Neural cell (in vitro differentiated cells): ENCODE data around the gene USP11. TPM values are rescaled to one million over a fixed set of nuclear protein-coding genes. Genes with fewer than 3 reads are reported as not detected.

Experiments
- H2AFZ ChIP-seq: fragments of 200-600, 300-800 bp; sonication (generic), shearing (Covaris generic); 2 replicates; pipeline ENCODE4 v1.6.0; 2014; ENCODE audit warnings: low read depth, mild to moderate bottlenecking, antibody characterized with exemption, low read length, moderate library complexity
- H3F3A ChIP-seq: fragments of 200-600 bp; shearing (Covaris generic); 2 replicates; pipeline ENCODE4 v1.6.1; 2016; ENCODE audit warnings: mild to moderate bottlenecking, moderate library complexity, mixed read lengths, antibody characterized with exemption, low read length; ENCODE audit not compliant: insufficient read depth, poor library complexity, severe bottlenecking
- H3K27ac ChIP-seq: fragments of 200-600, 300-800 bp; sonication (generic), shearing (Covaris generic); 2 replicates; pipeline ENCODE4 v1.5.1; 2014; ENCODE audit warnings: mild to moderate bottlenecking, low read length, moderate library complexity
- H3K27me3 ChIP-seq: fragments of 300-800, 200-600 bp; sonication (generic), shearing (Covaris generic); 2 replicates; pipeline ENCODE4 v1.6.0; 2014; ENCODE audit warnings: mild to moderate bottlenecking, low read depth, low read length, moderate library complexity; ENCODE audit not compliant: insufficient read depth
- H3K36me3 ChIP-seq: fragments of 300-800, 200-600 bp; sonication (generic), shearing (Covaris generic); 2 replicates; pipeline ENCODE4 v1.5.1; 2014; ENCODE audit warnings: mild to moderate bottlenecking, antibody characterized with exemption, low read length, moderate library complexity; ENCODE audit not compliant: insufficient read depth
- H3K4me2 ChIP-seq: fragments of 300-800, 200-600 bp; sonication (generic), shearing (Covaris generic); 2 replicates; pipeline ENCODE4 v1.6.0; 2014; ENCODE audit warnings: mild to moderate bottlenecking, low read length
- H3K4me3 ChIP-seq: fragments of 300-800, 200-600 bp; sonication (generic), shearing (Covaris generic); 2 replicates; pipeline ENCODE4 v1.5.1; 2014; ENCODE audit warnings: mild to moderate bottlenecking, low read length, moderate library complexity
- H3K79me2 ChIP-seq: fragments of 200-600 bp; shearing (Covaris generic); replicated peaks from 2 replicates; pipeline ENCODE4 v1.6.0; 2014; ENCODE audit warnings: mild to moderate bottlenecking, low read length, moderate library complexity; ENCODE audit not compliant: insufficient read depth
- H3K9ac ChIP-seq: fragments of 300-800, 200-600 bp; sonication (generic), shearing (Covaris generic); 2 replicates; pipeline ENCODE4 v1.6.1; 2016; ENCODE audit warnings: mild to moderate bottlenecking, low read length, mixed read lengths
- H3K9me2 ChIP-seq: fragments of 200-600 bp; shearing (Covaris generic); 2 replicates; pipeline ENCODE4 v1.6.1; 2016; ENCODE audit warnings: mild to moderate bottlenecking, low read length, mixed read lengths; ENCODE audit not compliant: insufficient read depth
- H3K9me3 ChIP-seq: fragments of 200-600, 300-800 bp; sonication (generic), shearing (Covaris generic); 2 replicates; pipeline ENCODE4 v1.6.1; 2016; ENCODE audit warnings: mild to moderate bottlenecking, mixed run types, low read length, moderate library complexity, mixed read lengths
- H4K20me1 ChIP-seq: fragments of 200-600 bp; shearing (Covaris generic); 2 replicates; pipeline ENCODE4 v1.6.1; 2016; ENCODE audit warnings: mild to moderate bottlenecking, mixed run types; ENCODE audit not compliant: insufficient read depth
- CTCF ChIP-seq: fragments of 450-650 bp; IDR thresholded peaks from 2 replicates; pipeline ENCODE4 v1.5.1; 2014; ENCODE audit warnings: antibody characterized with exemption, mild to moderate bottlenecking, moderate library complexity; ENCODE audit not compliant: poor library complexity, severe bottlenecking
- EP300 ChIP-seq: fragments of 450-650 bp; conservative IDR thresholded peaks from 2 replicates; pipeline ENCODE4 v1.6.1; 2014; ENCODE audit warnings: antibody characterized with exemption, mild to moderate bottlenecking, moderate library complexity; ENCODE audit not compliant: poor library complexity, severe bottlenecking
- EZH2 ChIP-seq: fragments of 200-600, 300-800 bp; shearing (Covaris generic), sonication (generic); IDR thresholded peaks from 2 replicates; pipeline ENCODE4 v1.6.1; 2014; ENCODE audit warnings: antibody characterized with exemption, low read length, borderline replicate concordance, mild to moderate bottlenecking; ENCODE audit not compliant: insufficient read depth, poor library complexity, severe bottlenecking
- MXI1 ChIP-seq: fragments of 450-650 bp; conservative IDR thresholded peaks from 2 replicates; pipeline ENCODE4 v1.6.1; 2014; ENCODE audit warnings: antibody characterized with exemption, mild to moderate bottlenecking; ENCODE audit not compliant: poor library complexity, severe bottlenecking
- POLR2AphosphoS5 ChIP-seq: IDR thresholded peaks from 2 replicates; pipeline ENCODE4 v1.6.1; 2012
- RAD21 ChIP-seq: fragments of 450-650 bp; conservative IDR thresholded peaks from 2 replicates; pipeline ENCODE4 v1.6.1; 2014; ENCODE audit warnings: antibody characterized with exemption, mild to moderate bottlenecking, moderate library complexity
- REST ChIP-seq: IDR thresholded peaks from 2 replicates; pipeline ENCODE4 v1.6.1; 2012; ENCODE audit warnings: borderline replicate concordance
- SMC3 ChIP-seq: fragments of 450-650 bp; conservative IDR thresholded peaks from 2 replicates; pipeline ENCODE4 v1.6.1; 2014; ENCODE audit warnings: antibody characterized with exemption, mild to moderate bottlenecking, moderate library complexity; ENCODE audit not compliant: poor library complexity
- TAF1 ChIP-seq: IDR thresholded peaks from 2 replicates; pipeline ENCODE4 v1.6.1; 2012; ENCODE audit warnings: low read depth
- polyA plus RNA-seq: library from polyadenylated mRNA; depleted of rRNA; stranded (reverse); fragments of >200 nt; gene quantifications from 2 replicates; pipeline ENCODE4 v1.2.3, GENCODE V29; 2014

Gene USP11
- polyA plus RNA-seq, 1 donor from 2014 or later = 184 TPM

- Histone ChIP-seq H3K9ac (no peak overlapping the region), H2AFZ (no peak overlapping the region), H4K20me1 (no peaks in the 10 kb centered on the region), H3K27me3 (no peaks in the 10 kb centered on the region), H3F3A (no peaks in the 10 kb centered on the region), H3K79me2 (peaks cover 35% of the 10 kb centered on the region), H3K27ac (no peak overlapping the region), H3K4me3 (no peak overlapping the region), H3K4me2 (no peak overlapping the region), H3K9me2 (no peaks in the 10 kb centered on the region), H3K9me3 (no peaks in the 10 kb centered on the region), H3K36me3 (no peaks in the 10 kb centered on the region)
- no peak for TF ChIP-seq EP300
- no peak for TF ChIP-seq REST
- no peak for TF ChIP-seq SMC3
- no peak for TF ChIP-seq MXI1
- no peak for TF ChIP-seq POLR2AphosphoS5
- no peak for TF ChIP-seq EZH2
- no peak for TF ChIP-seq RAD21
- no peak for TF ChIP-seq CTCF
- no peak for TF ChIP-seq TAF1
Measured at GRCh38 chrX:47240619-47241018, 7.8 kb downstream of the USP11 start.

- Histone ChIP-seq H3K9ac (no peak overlapping the region), H3K27ac (no peak overlapping the region), H3K79me2 (peaks cover 27% of the 10 kb centered on the region), H3K27me3 (no peaks in the 10 kb centered on the region), H3K4me2 (no peak overlapping the region), H2AFZ (no peak overlapping the region), H3K9me2 (no peaks in the 10 kb centered on the region), H3F3A (no peaks in the 10 kb centered on the region), H3K9me3 (no peaks in the 10 kb centered on the region), H4K20me1 (no peaks in the 10 kb centered on the region), H3K36me3 (no peaks in the 10 kb centered on the region), H3K4me3 (no peak overlapping the region)
- no peak for TF ChIP-seq EP300
- no peak for TF ChIP-seq REST
- no peak for TF ChIP-seq MXI1
- TF ChIP-seq RAD21 = no peak
- no peak for TF ChIP-seq EZH2
- TF ChIP-seq CTCF = no peak
- TF ChIP-seq TAF1 = no peak
- no peak for TF ChIP-seq POLR2AphosphoS5
- TF ChIP-seq SMC3 = no peak
Measured at GRCh38 chrX:47241201-47242011, 8.6 kb downstream of the USP11 start.
